HG03025 (cell line): Measurements from ENCODE around the gene DCTN4.
A peak's percentile ranks its signal among the peaks of the same experiment; 100 is the strongest.
"Not testable (repeated sequence)": the region's sequence is repeated elsewhere in the genome, so short reads cannot be mapped to it uniquely, and the experiment has no call there.

Source experiments
- ATAC-seq: cut with Tn5 transposase; IDR thresholded peaks from one replicate; pipeline ENCODE4 v1.9.1; 2021; ENCODE audit warnings: mild to moderate bottlenecking, moderate library complexity; ENCODE audit not compliant: unreplicated experiment, low FRiP score

The DCTN4 gene

DNA sequence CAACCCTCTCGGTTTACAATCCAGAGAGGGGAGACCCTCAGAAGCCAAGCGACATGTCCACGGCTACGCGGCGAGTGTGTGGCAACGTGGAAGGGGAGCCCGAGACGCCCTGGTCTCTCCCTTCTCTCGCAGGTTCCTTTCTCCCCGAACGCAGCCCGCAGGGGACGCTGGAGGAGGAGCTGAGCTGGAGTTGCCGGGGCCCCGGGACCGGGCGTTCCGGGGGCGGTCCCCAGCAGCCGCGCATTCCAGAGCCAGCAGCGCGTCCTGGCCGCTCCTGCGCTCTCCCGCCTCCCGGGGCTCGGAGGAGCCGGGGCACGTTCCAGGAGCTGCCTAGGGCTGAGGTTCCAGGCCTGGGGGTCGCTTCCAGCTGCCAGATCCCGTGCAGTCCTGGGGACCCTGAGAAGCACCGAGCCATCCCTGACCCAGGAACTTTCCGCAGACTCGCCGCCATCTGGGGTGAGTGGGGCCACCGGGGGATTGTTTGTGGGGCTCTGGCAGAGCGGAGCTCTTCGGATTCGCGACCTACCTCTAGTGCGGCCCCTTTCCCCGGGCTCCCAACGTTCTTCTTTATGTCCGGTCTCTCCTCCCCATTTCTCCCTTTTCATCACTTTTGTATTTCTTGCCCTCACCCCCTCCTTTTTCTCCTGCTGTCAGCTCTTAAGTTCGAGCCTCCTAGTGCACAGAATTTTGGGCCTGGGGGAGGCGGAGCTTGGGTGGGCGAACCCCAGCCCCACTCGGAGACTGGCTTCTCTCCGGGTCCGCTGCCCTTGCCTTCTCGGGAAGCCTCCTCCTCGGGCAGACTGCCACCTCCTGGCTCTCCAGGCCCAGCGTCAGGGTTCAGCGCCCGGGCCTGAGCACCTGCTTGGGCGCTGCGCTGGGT, 19.9 kb upstream of the DCTN4 start, which contains the start of gene SMIM3:
Gene SMIM3, plus strand, starts transcription at position 241 of the 880 bp plus-strand sequence. CDS start 16,684 bp downstream, outside the sequence.
- no peak for ATAC-seq

DNA sequence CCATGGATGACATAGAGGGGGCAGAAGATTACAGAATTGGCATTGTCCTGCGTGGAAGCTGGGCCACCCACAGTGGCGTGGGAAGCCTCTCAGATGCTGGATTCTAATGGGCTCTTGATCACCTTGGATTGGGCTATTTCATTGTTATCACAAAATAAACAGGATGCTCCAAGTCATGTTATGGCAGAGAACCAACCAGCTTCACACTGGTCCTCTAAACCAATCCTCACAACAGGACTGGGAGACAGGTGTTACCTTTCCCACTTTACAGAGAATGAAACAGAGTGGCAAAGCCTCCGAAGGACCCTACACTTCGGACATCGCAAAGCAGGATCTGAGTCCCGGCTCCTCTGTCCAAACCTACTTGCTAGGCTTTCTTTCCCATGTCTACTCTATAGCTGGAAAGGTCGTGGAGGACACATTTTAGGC, 19.3 kb upstream of the DCTN4 start:
- no peak for ATAC-seq

DNA sequence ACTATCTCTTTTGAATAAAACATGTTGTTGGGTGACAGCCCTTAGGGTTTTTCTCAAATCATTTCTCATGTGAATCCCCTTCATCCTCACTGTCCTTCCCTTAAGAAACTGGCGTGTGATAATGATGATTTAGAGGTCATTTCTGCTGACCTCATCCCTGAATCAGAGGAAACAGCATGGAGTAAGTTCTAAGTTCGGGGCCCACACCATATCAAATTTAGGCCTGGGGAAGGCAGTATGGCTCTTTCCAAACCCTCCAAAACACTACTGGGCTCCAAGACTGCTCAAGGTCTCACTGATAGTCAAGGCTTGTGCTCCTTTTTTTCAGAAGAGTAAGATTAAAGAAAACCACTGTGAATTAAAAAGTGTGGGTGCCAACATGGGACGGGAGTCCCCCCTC, 18.9 kb upstream of the DCTN4 start:
- ATAC-seq, result no peak

DNA sequence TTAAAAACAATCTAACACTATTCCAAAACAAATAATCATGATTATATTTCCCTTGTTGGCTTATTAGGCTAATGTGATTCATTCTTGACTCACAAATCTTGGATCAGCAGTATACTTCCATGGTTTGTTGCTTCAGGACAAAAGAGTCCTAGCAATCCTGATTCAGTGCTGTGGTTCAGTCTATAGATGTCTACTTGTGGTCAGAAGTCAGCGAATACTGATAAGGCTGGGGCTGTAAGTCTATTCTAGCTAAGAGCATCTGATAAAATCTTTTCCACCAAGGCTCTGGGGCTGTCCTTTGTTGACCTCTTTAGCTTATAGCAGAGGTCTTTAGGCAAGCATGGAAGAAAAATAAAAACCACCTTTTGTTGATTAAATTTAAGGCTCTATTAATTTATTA, 15.3 kb upstream of the DCTN4 start:
- ATAC-seq, result no peak

DNA sequence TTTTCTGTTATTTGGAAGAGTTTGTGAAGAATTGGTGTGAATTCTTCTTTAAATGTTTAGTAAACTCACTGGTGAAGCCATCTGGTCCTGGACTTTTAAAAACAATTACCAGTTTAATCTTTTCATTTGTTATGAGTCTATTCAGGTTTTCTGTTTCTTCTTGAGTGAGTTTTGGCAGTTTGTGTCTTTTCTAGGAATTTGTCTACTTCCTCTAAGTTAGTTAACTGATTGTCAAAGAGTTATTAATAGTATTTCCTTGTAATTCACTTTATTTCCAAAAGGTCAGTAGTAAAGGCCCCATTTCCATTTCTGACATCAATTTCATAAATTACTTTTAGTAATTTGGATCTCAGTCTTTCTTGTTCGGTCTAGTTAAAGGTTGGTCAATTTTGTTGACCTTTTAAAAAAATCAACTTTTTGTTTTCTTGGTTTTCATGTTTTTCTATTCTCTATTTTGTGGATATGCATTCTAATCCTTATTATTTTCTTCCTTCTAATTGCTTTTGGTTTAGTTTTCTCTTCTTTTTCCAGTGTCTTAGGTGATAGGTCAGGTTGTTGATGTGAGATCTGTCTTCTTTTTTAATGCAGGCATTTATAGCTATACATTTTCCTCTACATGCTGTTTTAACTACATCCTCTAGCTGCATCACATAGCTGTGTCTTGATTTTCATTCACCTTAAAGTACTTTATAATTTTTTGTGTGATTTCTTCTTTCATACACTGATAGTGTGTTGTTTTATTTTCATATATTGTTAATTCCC, 12.4 kb upstream of the DCTN4 start:
- ATAC-seq, result no peak

DNA sequence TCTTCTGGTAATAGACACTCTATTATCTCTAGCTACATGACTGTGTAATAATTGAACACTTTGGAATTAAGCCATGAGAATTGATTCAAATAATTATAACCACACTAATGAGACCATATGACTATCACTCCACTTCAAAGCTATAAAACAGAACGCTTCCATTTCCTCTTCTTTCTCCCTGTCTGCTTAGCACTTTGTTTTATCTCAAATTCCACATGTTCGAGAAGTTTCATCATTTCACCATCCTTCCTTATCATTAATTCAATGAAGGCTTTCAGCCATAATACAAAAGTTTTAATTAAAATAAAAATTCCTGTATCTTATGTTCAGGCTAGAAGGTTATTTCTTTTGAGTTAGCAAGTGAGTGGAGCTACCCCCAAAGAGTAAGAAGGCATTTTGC, 7.4 kb upstream of the DCTN4 start:
- no peak for ATAC-seq

DNA sequence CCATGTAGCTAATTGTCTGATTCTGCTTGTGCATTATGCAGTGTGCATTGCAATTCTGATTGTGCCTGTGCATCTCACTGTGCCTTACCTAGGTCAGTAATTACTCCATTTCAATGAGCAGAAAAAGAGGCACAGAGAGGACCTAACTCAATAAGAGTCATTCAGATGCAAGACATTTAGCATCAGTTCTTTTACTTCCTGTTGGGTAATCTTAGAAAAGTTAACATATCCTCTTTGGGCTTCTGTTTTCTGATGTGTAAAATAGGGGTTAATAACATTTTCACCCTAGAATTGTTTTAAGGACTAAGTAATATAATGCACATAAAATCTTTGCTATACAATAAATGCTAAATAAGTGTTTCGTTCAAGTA, 7.0 kb upstream of the DCTN4 start:
- ATAC-seq, result no peak

DNA sequence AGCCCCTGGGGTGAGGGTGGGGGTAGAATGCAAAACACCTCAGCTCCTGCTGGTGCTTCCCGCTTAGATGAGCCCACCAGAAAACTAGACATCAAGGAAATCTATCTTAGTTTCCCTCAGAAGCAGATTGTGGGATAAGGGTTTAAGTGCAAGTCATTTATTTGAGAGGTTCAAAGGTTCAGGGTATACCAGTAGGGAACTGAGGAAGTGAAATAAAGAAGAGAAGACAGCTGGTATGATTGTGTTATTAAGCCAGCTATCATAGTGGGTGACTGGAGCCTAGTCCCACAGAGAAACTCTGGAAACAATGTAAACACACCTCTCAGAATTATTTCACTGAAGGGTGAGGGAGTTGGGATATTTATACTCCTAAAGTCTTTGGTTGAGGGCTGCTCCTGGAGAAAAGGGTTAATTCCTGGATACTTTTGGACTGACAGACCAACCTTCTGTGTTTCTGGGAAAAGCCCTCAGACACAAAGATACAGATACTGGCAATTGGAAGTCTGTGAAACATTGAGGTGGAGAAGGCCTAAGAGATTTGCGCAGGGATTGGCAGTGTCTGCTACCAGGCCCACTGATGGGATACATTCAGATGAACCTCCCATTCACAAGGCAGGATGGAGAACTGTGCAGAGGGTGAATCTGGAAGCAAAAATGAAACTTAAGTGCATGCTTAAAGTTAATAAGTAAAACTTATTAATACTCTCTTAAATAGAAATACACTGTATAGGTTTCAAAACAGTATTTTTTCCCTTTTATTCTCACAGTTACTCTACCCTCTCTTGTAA, 6.4 kb upstream of the DCTN4 start:
- ATAC-seq, result no peak

DNA sequence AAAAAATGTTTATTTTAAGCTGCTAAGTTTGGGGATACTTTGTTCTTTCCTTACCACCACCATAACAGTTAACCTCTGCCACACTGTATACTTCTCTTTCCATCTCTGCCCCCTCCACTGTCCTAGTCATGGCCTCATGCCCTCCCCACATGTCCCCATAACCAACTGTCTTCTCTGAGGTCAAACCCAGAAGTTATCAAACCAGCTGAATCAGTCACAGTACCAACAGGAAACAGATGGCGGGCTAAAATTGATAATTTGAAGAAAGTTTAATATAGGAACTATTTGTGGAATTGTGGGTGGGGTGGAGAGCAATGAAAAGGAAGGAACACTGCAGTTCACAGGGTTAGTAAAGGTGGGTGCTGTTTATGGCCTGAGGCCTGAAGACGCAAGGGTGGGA, 5.7 kb upstream of the DCTN4 start:
- no peak for ATAC-seq

DNA sequence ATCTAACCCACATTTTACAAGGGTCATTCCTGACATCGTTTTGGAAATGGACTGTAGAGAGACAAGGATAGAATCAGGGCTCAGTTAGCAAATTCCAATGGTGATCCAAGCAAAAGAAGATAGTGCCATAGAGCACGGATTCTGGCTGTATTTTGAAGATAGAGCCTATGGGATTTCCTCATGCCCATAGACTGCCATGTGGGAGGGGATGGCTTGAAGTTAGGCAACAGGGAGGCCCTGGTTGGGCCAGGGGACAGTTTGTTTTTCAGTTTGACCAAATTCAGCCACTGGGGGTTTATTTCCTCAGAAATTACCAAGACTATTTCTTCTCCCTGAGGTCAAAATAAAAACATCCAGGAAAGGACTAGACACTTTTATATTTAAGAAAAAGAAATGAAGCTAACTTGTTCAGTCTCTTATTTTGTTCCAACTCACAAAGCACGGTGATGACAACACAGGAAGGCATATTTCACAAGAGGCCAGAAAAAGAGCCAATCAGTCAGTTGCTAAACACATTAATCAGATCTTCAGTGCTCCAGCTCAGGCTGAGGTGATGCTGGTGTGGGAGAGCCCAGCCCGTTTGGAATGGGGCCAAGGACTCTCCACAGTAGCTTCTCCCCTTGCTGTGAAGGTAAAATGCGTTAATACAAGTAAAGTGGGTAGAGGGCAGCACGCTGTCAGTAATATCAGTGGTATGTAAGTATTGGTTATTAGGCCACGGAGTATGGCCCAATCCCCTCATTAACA, 4.4 kb upstream of the DCTN4 start:
- no peak for ATAC-seq

DNA sequence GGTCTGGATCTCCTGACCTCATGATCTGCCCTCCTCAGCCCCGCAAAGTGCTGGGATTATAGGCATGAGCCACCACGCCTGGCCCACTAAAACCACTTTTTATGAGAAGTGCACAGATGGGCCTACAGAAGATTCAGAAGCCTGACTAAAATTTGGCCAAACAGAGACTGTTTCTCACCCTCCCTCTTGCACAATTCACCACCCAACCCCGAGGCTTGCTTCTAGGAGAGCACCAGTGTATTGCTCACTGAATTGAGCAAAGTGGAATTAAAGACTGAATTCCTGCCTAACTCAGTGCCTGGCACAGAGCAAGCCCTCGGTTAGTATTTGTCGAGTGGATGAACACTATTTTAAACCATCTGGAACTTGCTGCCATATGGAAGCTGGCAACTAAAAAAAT, 3.4 kb upstream of the DCTN4 start:
- no peak for ATAC-seq

DNA sequence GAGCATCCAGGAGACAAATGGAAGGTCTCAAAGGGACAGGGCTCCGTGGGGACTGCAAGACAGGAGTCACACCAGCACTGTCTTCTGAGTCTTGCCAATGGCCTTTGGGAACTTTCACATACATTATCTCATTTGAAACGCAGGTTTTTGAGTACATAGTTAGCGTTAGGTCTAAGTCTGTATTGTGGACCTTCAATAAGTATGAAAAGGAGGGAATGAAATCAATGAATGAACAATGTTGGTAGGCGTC, 442 bp upstream of the DCTN4 start:
- no peak for ATAC-seq

DNA sequence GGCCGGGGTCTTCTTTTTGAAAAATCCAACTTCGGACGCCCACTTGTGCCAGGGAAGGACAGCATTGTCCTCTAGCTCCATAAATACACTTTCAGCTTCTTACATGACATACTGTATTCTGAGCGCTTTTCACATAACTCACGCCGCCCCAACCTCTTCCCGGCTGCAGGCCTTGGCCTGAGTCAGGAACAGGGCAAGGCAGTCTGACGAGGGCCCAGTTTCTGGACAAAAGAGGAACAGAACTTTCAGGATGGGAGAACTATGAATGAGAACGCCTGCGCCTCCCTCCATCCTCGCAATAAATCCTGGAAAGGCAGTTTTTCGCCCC, 650 bp downstream of the DCTN4 start:
- ATAC-seq, result peak; percentile 25

DNA sequence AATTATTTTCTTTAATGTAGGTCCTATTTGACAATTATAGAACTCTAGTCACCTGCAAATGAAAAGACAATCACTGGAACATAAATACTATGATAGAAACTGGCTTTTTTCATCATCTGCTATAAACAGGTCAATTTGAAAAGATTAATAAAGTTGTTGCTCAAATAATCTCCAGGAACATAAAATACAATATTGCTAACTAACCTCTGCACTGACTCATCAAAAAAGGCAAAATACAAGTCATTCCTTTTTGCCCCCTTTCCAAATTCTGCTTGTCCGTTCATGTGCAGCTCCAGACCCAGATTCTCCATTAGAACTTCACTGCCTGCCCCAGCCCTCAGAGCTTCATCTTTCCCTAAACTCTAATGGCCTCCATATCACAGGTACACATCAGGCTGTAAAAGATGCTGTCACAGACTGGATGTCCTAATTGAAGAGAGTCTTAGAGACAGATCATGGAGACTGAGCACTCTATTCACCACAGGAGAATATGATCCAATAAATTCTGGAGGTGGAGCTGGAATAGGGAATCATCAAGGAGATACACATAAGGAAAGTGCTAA, 1.6 kb downstream of the DCTN4 start:
- no peak for ATAC-seq

DNA sequence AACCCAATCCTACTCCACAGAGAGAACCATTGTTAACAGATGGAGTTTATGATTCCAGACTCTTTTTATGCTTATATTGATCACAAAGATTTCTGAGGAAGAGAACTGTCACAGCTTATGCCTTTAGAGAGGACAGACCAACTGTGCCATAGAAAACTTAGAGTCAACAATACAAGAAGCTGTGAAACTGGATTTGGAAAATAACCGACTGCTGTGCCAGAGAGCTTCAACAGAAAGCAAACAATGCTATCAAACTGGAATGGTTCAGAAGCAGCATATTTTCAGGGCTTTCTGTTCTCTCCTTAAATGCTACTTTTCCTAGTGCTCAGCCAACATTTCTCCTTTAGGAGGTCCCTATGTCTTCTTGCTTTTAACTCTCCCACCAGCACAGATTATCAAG, 5.0 kb downstream of the DCTN4 start:
- ATAC-seq, result no peak

DNA sequence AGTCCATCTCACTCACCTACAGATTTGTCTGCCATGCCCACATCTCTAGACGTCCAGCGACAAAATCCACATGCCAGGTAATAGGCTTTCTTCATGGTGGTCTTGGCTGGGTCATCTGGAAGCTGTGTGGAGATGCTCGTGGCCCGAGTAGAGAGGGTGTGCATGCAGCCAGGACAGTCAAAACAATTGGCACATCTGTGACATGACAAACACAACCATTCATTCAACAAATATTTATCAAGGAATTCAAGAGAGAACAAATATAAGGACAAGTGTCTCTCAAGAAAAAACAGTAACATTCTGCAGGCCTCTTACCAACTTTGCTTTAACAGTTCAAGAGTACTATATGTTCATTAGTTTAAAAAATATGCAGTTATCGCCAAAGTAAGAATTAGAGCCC, 5.4 kb downstream of the DCTN4 start:
- ATAC-seq, result no peak

DNA sequence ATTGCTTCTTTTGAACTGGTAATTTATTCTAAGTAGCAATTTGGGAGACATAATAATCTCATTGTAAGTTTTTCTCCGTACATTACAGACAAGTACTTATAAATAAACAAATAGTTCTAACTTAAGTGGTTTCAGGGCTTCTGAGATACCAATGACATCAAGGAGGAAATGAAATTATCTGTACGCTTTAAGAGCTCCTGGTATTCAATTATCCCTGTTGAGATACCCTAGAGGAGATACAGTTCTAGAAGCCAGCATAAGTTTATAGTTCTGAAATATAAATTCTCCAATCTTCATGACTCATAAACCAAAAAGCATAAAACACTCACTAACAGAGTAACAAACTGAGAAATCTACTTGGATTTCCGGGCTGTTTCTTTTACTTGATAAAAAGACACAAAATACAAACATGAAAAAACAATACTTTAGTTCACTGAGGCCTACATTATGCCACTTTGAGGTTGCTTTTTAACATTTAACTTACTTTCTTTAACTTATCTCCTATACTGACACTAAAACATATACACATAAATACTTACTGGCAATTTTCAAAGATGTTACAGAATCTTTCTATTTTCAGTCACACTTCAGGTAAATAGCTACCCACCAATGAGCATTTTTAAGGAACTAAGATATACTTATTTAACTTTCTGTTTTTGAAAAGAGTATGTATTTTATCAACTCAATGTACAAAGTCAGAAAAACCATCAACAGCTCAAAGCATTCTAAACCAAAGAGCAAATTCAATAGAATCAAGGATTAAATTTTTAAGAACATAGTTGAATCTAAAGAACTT, 7.5 kb downstream of the DCTN4 start:
- no peak for ATAC-seq

DNA sequence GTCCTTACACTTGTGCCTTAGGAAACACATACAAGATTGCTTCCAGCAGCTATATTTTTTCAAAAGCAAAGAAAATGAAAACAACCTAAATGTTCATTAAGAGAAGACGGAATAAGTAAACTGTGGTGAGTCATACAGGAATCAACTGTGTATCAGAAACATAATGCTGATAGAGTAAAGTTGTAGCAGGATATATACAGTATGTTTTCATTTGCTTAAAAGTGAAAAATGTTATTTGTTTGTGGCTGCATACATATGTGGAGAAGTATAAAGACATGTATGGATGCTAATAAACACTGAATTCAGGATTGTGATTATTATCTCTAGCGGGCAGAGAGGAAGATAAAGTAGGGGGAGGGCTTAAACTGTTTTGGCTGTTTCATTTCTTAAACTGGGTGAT, 8.3 kb downstream of the DCTN4 start:
- ATAC-seq, result no peak

DNA sequence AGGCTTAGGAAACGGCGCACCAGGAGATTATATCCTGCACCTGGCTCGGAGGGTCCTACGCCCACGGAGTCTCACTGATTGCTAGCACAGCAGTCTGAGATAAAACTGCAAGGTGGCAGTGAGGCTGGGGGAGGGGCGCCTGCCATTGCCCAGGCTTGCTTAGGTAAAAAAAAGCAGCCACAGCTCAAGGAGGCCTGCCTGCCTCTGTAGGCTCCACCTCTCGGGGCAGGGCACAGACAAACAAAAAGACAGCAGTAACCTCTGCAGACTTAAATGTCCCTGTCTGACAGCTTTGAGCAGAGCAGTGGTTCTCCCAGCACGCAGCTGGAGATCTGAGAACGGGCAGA, 15.7 kb downstream of the DCTN4 start:
- ATAC-seq, result not testable (repeated sequence)
